Stomach (tissue), 4 donors: Measurements from ENCODE around the gene SYTL5.

ENCODE experiments used
- CTCF ChIP-seq, 7 experiments: fragments of 450-650 bp in 4 of 7; fragments of 200-600 bp in 3 of 7; sonication (generic) in 3 of 7; IDR thresholded peaks; one replicate each; pipeline ENCODE4 v1.5.1; 2016 to 2019; ENCODE audit warnings: antibody characterized with exemption in 7 of 7, control low read depth in 2 of 7, mild to moderate bottlenecking in 1 of 7
- POLR2AphosphoS5 ChIP-seq, 3 donors: sonication (generic); formaldehyde crosslinking; IDR thresholded peaks; one replicate each; pipeline ENCODE4 v1.6.1; 2016; ENCODE audit warnings: antibody characterized with exemption in 3 of 3

GRCh38 chrX:38178396-38178795 lies 172.0 kb downstream of the SYTL5 start:
- TF ChIP-seq CTCF (IDR thresholded peaks at IDR 0.05) (no peak), POLR2AphosphoS5 (IDR thresholded peaks at IDR 0.05) (no peak)
